ENCODE measurements around the gene TMPRSS3. TPM values are rescaled to one million over a fixed set of nuclear protein-coding genes. Genes with fewer than 3 reads are reported as not detected.
"Not testable (repeated sequence)": the region's sequence is repeated elsewhere in the genome, so short reads cannot be mapped to it uniquely, and the experiment has no call there.

TMPRSS3 gene
- total RNA-seq, 1 donor from 2014 or later: 14.4 TPM

- Mint-ChIP-seq H3K27ac (no peak overlapping the region), H3K4me1 (ENCODE audit: low read depth) (peaks cover 1% of the 10 kb centered on the region), H3K4me3 (ENCODE audit: low read depth) (no peak overlapping the region), H3K27me3 (peaks cover 14% of the 10 kb centered on the region), H3K9me3 (ENCODE audit: low read depth) (no peaks in the 10 kb centered on the region), H3K36me3 (ENCODE audit: insufficient read depth) (no peaks in the 10 kb centered on the region)
- no peak for DNase-seq (ENCODE audit: low spot score, unreplicated experiment)
- TF ChIP-seq, protein P1, sequence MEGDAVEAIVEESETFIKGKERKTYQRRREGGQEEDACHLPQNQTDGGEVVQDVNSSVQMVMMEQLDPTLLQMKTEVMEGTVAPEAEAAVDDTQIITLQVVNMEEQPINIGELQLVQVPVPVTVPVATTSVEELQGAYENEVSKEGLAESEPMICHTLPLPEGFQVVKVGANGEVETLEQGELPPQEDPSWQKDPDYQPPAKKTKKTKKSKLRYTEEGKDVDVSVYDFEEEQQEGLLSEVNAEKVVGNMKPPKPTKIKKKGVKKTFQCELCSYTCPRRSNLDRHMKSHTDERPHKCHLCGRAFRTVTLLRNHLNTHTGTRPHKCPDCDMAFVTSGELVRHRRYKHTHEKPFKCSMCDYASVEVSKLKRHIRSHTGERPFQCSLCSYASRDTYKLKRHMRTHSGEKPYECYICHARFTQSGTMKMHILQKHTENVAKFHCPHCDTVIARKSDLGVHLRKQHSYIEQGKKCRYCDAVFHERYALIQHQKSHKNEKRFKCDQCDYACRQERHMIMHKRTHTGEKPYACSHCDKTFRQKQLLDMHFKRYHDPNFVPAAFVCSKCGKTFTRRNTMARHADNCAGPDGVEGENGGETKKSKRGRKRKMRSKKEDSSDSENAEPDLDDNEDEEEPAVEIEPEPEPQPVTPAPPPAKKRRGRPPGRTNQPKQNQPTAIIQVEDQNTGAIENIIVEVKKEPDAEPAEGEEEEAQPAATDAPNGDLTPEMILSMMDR (IDR thresholded peaks at IDR 0.05; ENCODE audit: unreplicated experiment): no peak
Measured at GRCh38 chr21:42409366-42409765, 13.5 kb upstream of the TMPRSS3 start.

DNA sequence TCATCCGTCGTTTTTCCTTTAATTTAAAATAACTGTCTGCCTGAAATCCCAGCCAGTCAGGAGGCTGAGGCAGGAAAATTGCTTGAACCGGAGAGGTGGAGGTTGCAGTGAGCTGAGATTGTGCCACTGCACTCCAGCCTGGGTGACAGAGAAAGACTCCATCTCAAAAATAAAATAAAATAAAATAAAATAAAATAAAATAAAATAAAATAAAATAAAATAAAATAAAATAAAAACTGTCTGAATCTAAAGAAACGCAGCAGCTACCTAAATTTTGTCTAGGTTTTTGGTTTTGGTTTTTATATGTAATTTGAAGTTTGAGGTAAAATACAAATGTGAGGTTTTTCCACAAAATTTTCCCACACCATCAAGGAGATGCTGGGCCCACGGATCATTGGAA is 12.9 kb upstream of the TMPRSS3 start:
- not testable (repeated sequence) for H3K4me3 Mint-ChIP-seq (ENCODE audit: low read depth); H3K27ac Mint-ChIP-seq; DNase-seq (ENCODE audit: low spot score, unreplicated experiment); H3K36me3 Mint-ChIP-seq (ENCODE audit: insufficient read depth); H3K9me3 Mint-ChIP-seq (ENCODE audit: low read depth); H3K4me1 Mint-ChIP-seq (ENCODE audit: low read depth)
- H3K27me3 Mint-ChIP-seq: peaks cover 11% of the 10 kb centered on the region

- Mint-ChIP-seq H3K4me3 (ENCODE audit: low read depth) (no peak overlapping the region), H3K27ac (no peak overlapping the region), H3K4me1 (ENCODE audit: low read depth) (peaks cover 3% of the 10 kb centered on the region), H3K9me3 (ENCODE audit: low read depth) (no peaks in the 10 kb centered on the region), H3K27me3 (peaks cover 6% of the 10 kb centered on the region), H3K36me3 (ENCODE audit: insufficient read depth) (no peaks in the 10 kb centered on the region)
- DNase-seq (ENCODE audit: low spot score, unreplicated experiment): no peak
- TF ChIP-seq, protein P1 (IDR thresholded peaks at IDR 0.05; ENCODE audit: unreplicated experiment): no peak
Measured at GRCh38 chr21:42407476-42407875, 11.6 kb upstream of the TMPRSS3 start.

DNA sequence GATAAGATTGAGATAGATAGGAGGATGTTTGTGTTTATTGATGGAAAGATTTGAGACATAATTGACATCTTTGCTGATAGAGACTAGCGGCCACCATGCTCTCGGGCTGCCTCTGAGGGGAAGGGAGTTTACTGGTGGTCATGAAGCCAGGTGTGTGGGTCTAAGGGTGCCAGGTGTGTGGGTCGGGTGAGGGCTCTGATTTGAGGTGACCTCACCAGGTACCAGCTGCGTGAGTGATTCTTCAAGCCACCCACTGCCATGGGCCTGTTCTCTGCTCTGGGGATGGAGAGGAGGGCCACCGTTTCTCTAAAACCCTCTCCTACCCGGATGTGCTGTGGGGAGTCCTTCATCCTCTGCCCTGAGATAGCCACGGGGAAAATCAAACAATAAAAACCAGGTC is 11.0 kb upstream of the TMPRSS3 start:
- H3K36me3 Mint-ChIP-seq (ENCODE audit: insufficient read depth): no peaks in the 10 kb centered on the region
- DNase-seq (ENCODE audit: low spot score, unreplicated experiment): no peak
- H3K4me3 Mint-ChIP-seq (ENCODE audit: low read depth): no peak overlapping the region
- no peak overlapping the region for H3K27ac Mint-ChIP-seq
- H3K4me1 Mint-ChIP-seq (ENCODE audit: low read depth): peaks cover 7% of the 10 kb centered on the region
- H3K27me3 Mint-ChIP-seq: peaks cover 5% of the 10 kb centered on the region
- TF ChIP-seq, protein P1 (IDR thresholded peaks at IDR 0.05; ENCODE audit: unreplicated experiment): no peak
- no peaks in the 10 kb centered on the region for H3K9me3 Mint-ChIP-seq (ENCODE audit: low read depth)

GRCh38 chr21:42406201-42406621 is 10.4 kb upstream of the TMPRSS3 start:
- no peak overlapping the region for H3K4me3 Mint-ChIP-seq (ENCODE audit: low read depth)
- TF ChIP-seq, protein P1 (IDR thresholded peaks at IDR 0.05; ENCODE audit: unreplicated experiment): no peak
- peaks cover 12% of the 10 kb centered on the region for H3K4me1 Mint-ChIP-seq (ENCODE audit: low read depth)
- DNase-seq (ENCODE audit: low spot score, unreplicated experiment): no peak
- no peak overlapping the region for H3K27ac Mint-ChIP-seq
- no peaks in the 10 kb centered on the region for H3K9me3 Mint-ChIP-seq (ENCODE audit: low read depth)
- H3K36me3 Mint-ChIP-seq (ENCODE audit: insufficient read depth): no peaks in the 10 kb centered on the region
- peaks cover 5% of the 10 kb centered on the region for H3K27me3 Mint-ChIP-seq
